Duodenal mucosa (tissue), 2 donors: Measurements from ENCODE around the gene ADAMTS8.

Experiments
- H3K27ac ChIP-seq: one replicate; pipeline ENCODE4 v1.7.0; 2013; ENCODE audit warnings: low read depth, low read length
- H3K27me3 ChIP-seq, 2 donors: one replicate each; pipeline ENCODE4 v1.7.0; 2013; ENCODE audit warnings: low read length in 2 of 2, control low read depth in 1 of 2; ENCODE audit not compliant: insufficient read depth in 2 of 2, control insufficient read depth in 1 of 2
- H3K36me3 ChIP-seq, 2 donors: one replicate each; pipeline ENCODE4 v1.7.0; 2013; ENCODE audit warnings: low read length in 2 of 2, control low read depth in 1 of 2; ENCODE audit not compliant: insufficient read depth in 2 of 2, control insufficient read depth in 1 of 2
- H3K4me1 ChIP-seq, 2 donors: one replicate each; pipeline ENCODE4 v1.7.0; 2013; ENCODE audit warnings: low read length in 2 of 2, control low read depth in 1 of 2; ENCODE audit not compliant: insufficient read depth in 2 of 2, control insufficient read depth in 1 of 2
- H3K4me3 ChIP-seq, 2 donors: one replicate each; pipeline ENCODE4 v1.7.0; 2013; ENCODE audit warnings: low read length in 2 of 2, low read depth in 1 of 2
- H3K9ac ChIP-seq, 2 donors: one replicate each; pipeline ENCODE4 v1.7.0; 2013; ENCODE audit warnings: low read length in 2 of 2, low read depth in 1 of 2
- H3K9me3 ChIP-seq, 2 donors: one replicate each; pipeline ENCODE4 v1.7.0; 2013; ENCODE audit warnings: low read length in 2 of 2, control low read depth in 1 of 2; ENCODE audit not compliant: control insufficient read depth in 1 of 2

The ADAMTS8 gene

DNA sequence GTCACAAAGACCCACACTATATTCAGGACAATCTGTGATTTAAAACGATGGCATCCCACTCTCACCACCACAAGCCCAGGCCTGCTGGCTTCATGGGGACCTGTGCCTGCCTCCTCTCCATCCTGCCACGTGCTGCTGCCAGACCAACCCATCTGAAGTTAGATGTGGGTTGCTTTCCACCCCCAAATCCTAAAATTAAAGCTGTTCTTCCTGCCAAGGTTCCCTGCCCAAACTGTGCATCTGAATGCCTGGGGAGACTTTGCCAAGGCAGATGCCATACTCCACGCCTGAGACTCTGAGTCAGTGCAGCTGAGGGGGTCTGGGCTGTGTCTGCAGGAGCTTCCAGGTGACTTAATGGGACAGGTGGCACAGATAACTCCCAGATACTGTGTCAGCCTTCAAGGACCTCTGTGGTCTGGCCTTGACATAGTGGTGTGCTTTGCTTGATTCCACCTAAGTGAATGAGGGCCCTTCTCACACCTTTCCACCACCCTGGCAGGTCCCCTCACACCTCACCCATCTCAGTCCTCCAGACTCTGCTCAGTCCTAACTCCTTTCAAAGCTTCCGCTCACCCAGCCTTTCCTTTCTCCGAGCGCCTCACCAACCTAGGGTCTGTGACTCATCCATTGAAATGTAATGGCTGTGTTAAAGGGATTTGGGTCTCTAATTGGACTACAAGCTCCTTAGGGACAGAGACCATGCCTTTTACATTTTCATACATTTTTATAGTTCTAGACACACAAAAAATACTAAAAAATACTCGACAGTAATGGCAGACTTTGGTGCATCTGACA, 18.6 kb downstream of the ADAMTS8 start:
- Histone ChIP-seq H3K36me3 (no peaks in the 10 kb centered on the region), H3K27ac (no peak overlapping the region), H3K4me1 (no peaks in the 10 kb centered on the region)

GRCh38 chr11:130408901-130409300, 19.5 kb downstream of the ADAMTS8 start:
- Histone ChIP-seq H3K27ac (no peak overlapping the region), H3K9ac (no peak overlapping the region), H3K27me3 (peaks cover 0 to 3% of the 10 kb centered on the region in 2 donors), H3K9me3 (no peaks in the 10 kb centered on the region), H3K36me3 (no peaks in the 10 kb centered on the region), H3K4me1 (no peaks in the 10 kb centered on the region), H3K4me3 (no peak overlapping the region)

More for the DNA sequence above, 18.6 kb downstream of the ADAMTS8 start:
- H3K9me3 ChIP-seq, result no peaks in the 10 kb centered on the region
- H3K9ac ChIP-seq, result no peak overlapping the region
- H3K4me3 ChIP-seq, result no peak overlapping the region
- H3K27me3 ChIP-seq, result peaks cover 0 to 3% of the 10 kb centered on the region in 2 donors

DNA sequence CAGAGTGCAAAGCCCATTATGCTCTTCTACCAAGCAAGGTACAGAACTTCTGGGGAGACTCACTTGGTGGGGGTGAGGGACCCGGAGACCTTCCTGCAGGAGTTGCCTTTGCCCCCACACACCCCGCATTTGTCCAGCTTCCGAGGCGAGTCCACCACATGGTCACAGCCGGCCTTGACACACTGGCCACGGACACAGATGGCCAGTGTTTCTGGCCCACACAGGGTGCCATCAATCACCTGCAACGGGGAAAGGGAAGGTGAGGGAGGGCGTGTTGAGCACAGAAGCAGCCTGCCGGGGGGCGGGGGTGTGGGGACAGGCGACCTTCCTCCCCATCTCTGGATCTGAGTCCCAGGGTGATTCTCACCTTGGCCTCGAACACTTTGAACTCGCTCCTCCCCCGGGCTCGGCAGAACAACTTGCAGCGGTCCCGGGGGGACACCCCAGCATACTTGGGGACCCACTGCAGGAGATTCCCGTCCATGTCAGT, 20.0 kb downstream of the ADAMTS8 start:
- no peak overlapping the region for H3K9ac ChIP-seq
- H3K27ac ChIP-seq, result no peak overlapping the region
- H3K4me1 ChIP-seq, result no peaks in the 10 kb centered on the region
- H3K9me3 ChIP-seq, result no peaks in the 10 kb centered on the region
- peaks cover 0 to 3% of the 10 kb centered on the region in 2 donors for H3K27me3 ChIP-seq
- H3K36me3 ChIP-seq, result no peaks in the 10 kb centered on the region
- no peak overlapping the region for H3K4me3 ChIP-seq

GRCh38 chr11:130407978-130408377, 20.4 kb downstream of the ADAMTS8 start:
- Histone ChIP-seq H3K9me3 (no peaks in the 10 kb centered on the region), H3K36me3 (no peaks in the 10 kb centered on the region), H3K4me1 (no peaks in the 10 kb centered on the region), H3K4me3 (no peak overlapping the region), H3K27ac (no peak overlapping the region), H3K9ac (no peak overlapping the region), H3K27me3 (no peaks in the 10 kb centered on the region)

DNA sequence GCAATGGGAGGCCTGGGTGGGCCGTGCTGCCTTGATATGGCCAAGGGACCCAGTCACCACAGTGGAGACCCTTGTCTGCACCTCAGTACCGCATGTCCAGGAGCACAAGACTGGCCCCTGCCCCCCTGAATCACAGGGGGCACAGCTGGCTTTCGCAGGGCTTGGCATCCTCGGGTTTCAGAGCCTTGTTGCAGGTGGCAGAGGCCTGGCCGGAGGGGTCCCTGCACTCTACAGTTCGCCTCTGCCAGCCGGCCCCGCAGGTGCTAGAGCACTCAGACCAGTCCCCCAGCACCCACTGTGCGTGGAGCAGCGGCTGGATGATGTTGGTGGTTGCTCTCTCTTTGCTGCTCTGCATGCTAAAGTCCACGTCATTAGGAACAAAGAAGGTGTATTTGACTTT, 23.0 kb downstream of the ADAMTS8 start:
- Histone ChIP-seq H3K9me3 (no peaks in the 10 kb centered on the region), H3K27ac (no peak overlapping the region), H3K4me1 (peaks cover 6 to 8% of the 10 kb centered on the region in 2 donors), H3K27me3 (no peaks in the 10 kb centered on the region), H3K4me3 (no peak overlapping the region), H3K9ac (no peak overlapping the region), H3K36me3 (no peaks in the 10 kb centered on the region)

DNA sequence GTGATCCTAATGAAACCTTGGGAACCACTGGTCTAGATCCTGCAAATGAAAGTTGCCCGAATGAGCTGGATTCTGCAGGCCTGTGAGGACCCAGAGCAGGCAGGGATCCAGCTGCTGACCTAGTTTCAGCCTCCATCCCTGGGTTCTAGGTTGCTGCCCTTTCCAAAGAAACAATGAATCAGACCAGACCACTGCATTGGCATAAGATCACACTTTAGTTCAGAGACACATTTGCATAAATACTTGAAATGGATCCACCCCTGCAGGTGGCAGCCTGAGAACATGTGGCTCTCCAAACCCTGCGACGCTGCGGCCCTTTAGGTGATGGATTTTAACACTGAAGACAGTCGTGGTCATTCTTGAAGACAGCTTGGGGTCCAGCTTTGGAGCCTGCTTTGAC, 23.7 kb downstream of the ADAMTS8 start:
- Histone ChIP-seq H3K4me3 (no peak overlapping the region), H3K27ac (no peak overlapping the region), H3K36me3 (no peaks in the 10 kb centered on the region), H3K9ac (no peak overlapping the region), H3K4me1 (peaks cover 8 to 10% of the 10 kb centered on the region in 2 donors), H3K9me3 (no peaks in the 10 kb centered on the region), H3K27me3 (peaks cover 0 to 3% of the 10 kb centered on the region in 2 donors)

DNA sequence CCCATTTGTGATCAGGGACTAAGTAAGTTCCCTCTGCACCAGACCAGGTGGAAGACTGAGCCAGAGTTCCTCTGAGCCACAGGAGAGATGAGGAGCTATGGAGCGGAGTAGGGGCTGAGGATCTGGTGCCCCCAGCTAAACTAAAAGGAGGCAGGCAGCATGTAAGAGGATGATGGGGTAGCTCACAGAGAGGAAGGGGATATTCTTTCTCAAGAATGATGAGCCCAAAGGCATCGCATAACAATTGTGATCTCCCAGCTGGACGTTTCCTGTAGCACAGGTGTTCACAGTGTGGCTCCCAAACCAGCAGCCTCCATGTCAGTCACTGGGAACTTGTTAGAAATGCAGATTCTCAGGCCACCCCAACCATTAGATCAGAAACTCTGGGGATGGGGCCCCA, 24.4 kb downstream of the ADAMTS8 start:
- H3K4me3 ChIP-seq, result no peak overlapping the region
- peaks cover 0 to 3% of the 10 kb centered on the region in 2 donors for H3K27me3 ChIP-seq
- peaks cover 8 to 10% of the 10 kb centered on the region in 2 donors for H3K4me1 ChIP-seq
- H3K9me3 ChIP-seq, result no peaks in the 10 kb centered on the region
- H3K36me3 ChIP-seq, result no peaks in the 10 kb centered on the region
- H3K27ac ChIP-seq, result peak overlapping the region; percentile 61
- H3K9ac ChIP-seq, result no peak overlapping the region

DNA sequence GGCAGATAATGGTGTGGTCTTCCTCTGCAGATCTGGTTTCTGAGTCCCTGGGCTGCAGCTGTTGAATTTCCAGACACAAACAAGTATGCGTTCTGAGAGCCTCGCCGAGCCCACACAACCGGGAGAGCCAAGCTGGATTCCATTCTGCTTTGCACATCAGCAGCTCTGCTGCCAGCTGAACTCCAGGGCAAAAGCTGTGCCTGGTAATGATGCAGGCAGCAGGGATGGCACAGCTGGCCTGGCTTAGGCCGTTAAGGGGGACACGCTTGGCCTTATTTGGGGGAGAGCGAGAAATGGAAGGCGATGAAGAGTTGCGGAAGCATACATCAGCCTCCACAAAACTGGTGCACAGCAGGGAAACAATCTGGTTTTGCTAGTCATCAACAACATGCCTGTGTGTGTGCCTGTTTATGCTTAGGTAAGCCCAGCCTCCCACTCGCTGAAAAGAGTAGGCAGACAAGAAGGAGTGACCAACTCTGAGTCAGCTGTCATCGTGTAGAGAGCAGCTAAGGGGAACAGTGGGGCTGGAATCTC, 25.1 kb downstream of the ADAMTS8 start:
- Histone ChIP-seq H3K9ac (no peak overlapping the region), H3K9me3 (no peaks in the 10 kb centered on the region)

GRCh38 chr11:130402570-130402969, 25.8 kb downstream of the ADAMTS8 start:
- H3K27me3 ChIP-seq, result peaks cover 0 to 3% of the 10 kb centered on the region in 2 donors
- H3K4me1 ChIP-seq, result peaks cover 8 to 10% of the 10 kb centered on the region in 2 donors
- H3K4me3 ChIP-seq, result no peak overlapping the region
- no peak overlapping the region for H3K27ac ChIP-seq
- H3K9me3 ChIP-seq, result no peaks in the 10 kb centered on the region
- no peaks in the 10 kb centered on the region for H3K36me3 ChIP-seq
- H3K9ac ChIP-seq, result no peak overlapping the region

More for the DNA sequence above, 25.1 kb downstream of the ADAMTS8 start:
- Histone ChIP-seq H3K4me3 (no peak overlapping the region), H3K27me3 (peaks cover 0 to 3% of the 10 kb centered on the region in 2 donors), H3K4me1 (peaks cover 8 to 10% of the 10 kb centered on the region in 2 donors), H3K27ac (peak overlapping the region; percentile 61), H3K36me3 (no peaks in the 10 kb centered on the region)

- H3K27me3 ChIP-seq, result peaks cover 0 to 3% of the 10 kb centered on the region in 2 donors
- H3K27ac ChIP-seq, result no peak overlapping the region
- H3K36me3 ChIP-seq, result no peaks in the 10 kb centered on the region
- H3K4me3 ChIP-seq, result no peak overlapping the region
- no peak overlapping the region for H3K9ac ChIP-seq
- peaks cover 8 to 10% of the 10 kb centered on the region in 2 donors for H3K4me1 ChIP-seq
- no peaks in the 10 kb centered on the region for H3K9me3 ChIP-seq
Observed at GRCh38 chr11:130400781-130401483, 27.5 kb downstream of the ADAMTS8 start.
